GM12878 (cell line): ENCODE measurements around the gene PNISR.

Experiments used
- CHD4 ChIP-seq: fragments of 200-600 bp; sonication (generic); IDR thresholded peaks from 2 replicates; pipeline ENCODE4 v1.6.1; 2016; ENCODE audit warnings: mild to moderate bottlenecking
- FOXK2 ChIP-seq: fragments of 450-650 bp; IDR thresholded peaks from 2 replicates; pipeline ENCODE4 v1.6.1; 2017; ENCODE audit warnings: mild to moderate bottlenecking, moderate library complexity
- MXI1 ChIP-seq: fragments of 150-350 bp; IDR thresholded peaks from 2 replicates; pipeline ENCODE4 v1.6.1; 2011; ENCODE audit warnings: low read depth, mild to moderate bottlenecking, inconsistent platforms, low read length, improper control_type of control experiment
- NFYB ChIP-seq: IDR thresholded peaks from 2 replicates; pipeline ENCODE4 v1.6.1; 2011; ENCODE audit warnings: low read depth, mild to moderate bottlenecking, low read length, improper control_type of control experiment, moderate library complexity; ENCODE audit not compliant: insufficient read depth
- PAX5 ChIP-seq: IDR thresholded peaks from 2 replicates; pipeline ENCODE4 v1.6.1; 2011; ENCODE audit warnings: low read depth, low read length, borderline replicate concordance
- POLR2A ChIP-seq: IDR thresholded peaks from 2 replicates; pipeline ENCODE4 v1.6.1; 2011; ENCODE audit warnings: low read depth, mild to moderate bottlenecking, low read length
- RCOR1 ChIP-seq: conservative IDR thresholded peaks from 2 replicates; pipeline ENCODE4 v1.6.1; 2012; ENCODE audit warnings: low read depth, low read length, improper control_type of control experiment
- SMC3 ChIP-seq: IDR thresholded peaks from 2 replicates; pipeline ENCODE4 v1.6.1; 2011; ENCODE audit warnings: low read length, improper control_type of control experiment, borderline replicate concordance
- SP1 ChIP-seq: IDR thresholded peaks from one replicate; pipeline ENCODE4 v1.6.1; 2011; ENCODE audit warnings: low read depth, low read length
- SREBF1 ChIP-seq: IDR thresholded peaks from 2 replicates; pipeline ENCODE4 v1.6.1; 2012; ENCODE audit warnings: mild to moderate bottlenecking, low read length
- SUZ12 ChIP-seq: fragments of 200-600 bp; sonication (generic); IDR thresholded peaks from one replicate; pipeline ENCODE4 v1.6.1; 2018; ENCODE audit warnings: antibody characterized with exemption, mild to moderate bottlenecking; ENCODE audit not compliant: unreplicated experiment
- ZNF274 ChIP-seq: IDR thresholded peaks from one replicate; pipeline ENCODE4 v1.8.0; 2011; ENCODE audit not compliant: insufficient read length, insufficient read depth
- TF ChIP-seq, protein P1 (sequence below), 3 experiments: IDR thresholded peaks in 2 of 3; conservative IDR thresholded peaks in 1 of 3; 2 replicates each; pipeline ENCODE4 v1.5.1; 2011; ENCODE audit warnings: low read depth in 3 of 3, low read length in 3 of 3, mild to moderate bottlenecking in 3 of 3, control low read depth in 2 of 3, moderate library complexity in 2 of 3, inconsistent platforms in 1 of 3, mixed read lengths in 1 of 3; ENCODE audit not compliant: control insufficient read depth in 2 of 3, insufficient read depth in 1 of 3; ENCODE audit errors: extremely low read depth in 1 of 3

DNA sequence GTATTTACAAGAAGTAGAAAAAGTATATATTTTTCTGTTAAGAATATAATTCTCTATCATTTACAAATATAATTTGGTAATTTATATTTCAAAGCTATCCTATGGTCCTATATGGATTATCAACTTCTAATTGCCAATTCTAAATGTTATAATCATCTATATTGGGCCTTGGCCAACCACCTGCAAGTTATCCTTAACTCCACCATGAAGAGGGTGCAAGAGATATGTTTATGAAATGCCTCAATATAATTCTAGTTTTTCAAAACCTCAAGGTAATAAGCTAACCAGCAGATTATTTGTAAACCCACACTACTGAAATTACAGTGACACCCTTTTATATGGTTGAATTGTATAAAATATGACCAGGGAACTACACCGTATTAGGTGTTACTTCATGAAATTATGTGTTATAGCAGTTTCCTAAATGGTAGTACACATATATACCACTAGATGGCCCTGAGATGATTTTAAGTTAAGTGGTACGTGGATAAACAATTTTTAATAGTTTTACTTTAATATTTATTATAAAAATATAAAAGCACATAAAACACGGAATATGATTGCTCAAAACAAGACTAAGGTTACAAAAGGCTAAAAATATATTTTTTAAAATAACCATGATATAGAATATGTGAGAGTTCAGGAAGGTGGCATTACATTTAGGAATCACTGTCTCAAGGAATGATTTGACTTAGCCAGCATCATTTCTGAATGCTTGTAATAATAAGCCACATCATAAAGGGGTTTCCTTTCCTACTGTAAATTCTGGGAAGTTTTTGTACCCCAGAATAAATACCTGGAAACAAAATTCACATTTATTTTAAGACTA lies 9.8 kb upstream of the PNISR start:
- TF ChIP-seq, protein P1, sequence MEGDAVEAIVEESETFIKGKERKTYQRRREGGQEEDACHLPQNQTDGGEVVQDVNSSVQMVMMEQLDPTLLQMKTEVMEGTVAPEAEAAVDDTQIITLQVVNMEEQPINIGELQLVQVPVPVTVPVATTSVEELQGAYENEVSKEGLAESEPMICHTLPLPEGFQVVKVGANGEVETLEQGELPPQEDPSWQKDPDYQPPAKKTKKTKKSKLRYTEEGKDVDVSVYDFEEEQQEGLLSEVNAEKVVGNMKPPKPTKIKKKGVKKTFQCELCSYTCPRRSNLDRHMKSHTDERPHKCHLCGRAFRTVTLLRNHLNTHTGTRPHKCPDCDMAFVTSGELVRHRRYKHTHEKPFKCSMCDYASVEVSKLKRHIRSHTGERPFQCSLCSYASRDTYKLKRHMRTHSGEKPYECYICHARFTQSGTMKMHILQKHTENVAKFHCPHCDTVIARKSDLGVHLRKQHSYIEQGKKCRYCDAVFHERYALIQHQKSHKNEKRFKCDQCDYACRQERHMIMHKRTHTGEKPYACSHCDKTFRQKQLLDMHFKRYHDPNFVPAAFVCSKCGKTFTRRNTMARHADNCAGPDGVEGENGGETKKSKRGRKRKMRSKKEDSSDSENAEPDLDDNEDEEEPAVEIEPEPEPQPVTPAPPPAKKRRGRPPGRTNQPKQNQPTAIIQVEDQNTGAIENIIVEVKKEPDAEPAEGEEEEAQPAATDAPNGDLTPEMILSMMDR (IDR thresholded peaks at IDR 0.05 in 2 of 3, conservative IDR thresholded peaks at IDR 0.05 in 1 of 3; ENCODE audit: control insufficient read depth in 2 of 3, extremely low read depth in 1 of 3, insufficient read depth in 1 of 3, low read depth in 3 of 3, low read length in 3 of 3), result peak in 2 of 3 experiments; percentile 38 to 43; a peak in 4 of 6 replicates
- no peak for TF ChIP-seq CHD4
- TF ChIP-seq PAX5, result no peak
- no peak for TF ChIP-seq POLR2A
- no peak for TF ChIP-seq MXI1
- TF ChIP-seq SMC3, result peak; percentile 8; the same call in 1 of the 2 replicates
- no peak for TF ChIP-seq RCOR1
- TF ChIP-seq SP1, result no peak
- no peak for TF ChIP-seq SUZ12
- TF ChIP-seq ZNF274, result no peak
- TF ChIP-seq NFYB, result no peak
- TF ChIP-seq SREBF1, result no peak
- no peak for TF ChIP-seq FOXK2
